NT2/D1 (cell line): ENCODE data around the gene NEK5.

Source experiments
- SUZ12 ChIP-seq: IDR thresholded peaks from 2 replicates; pipeline ENCODE4 v1.6.1; 2011; ENCODE audit not compliant: insufficient read length, insufficient read depth; ENCODE audit errors: extremely low read depth
- ZNF274 ChIP-seq: IDR thresholded peaks from 2 replicates; pipeline ENCODE4 v1.6.1; 2011; ENCODE audit warnings: mild to moderate bottlenecking, low read depth, low read length

GRCh38 chr13:52061587-52061986 lies 67.3 kb downstream of the NEK5 start:
- TF ChIP-seq SUZ12 = no peak
- TF ChIP-seq ZNF274 = no peak
